Stomach (tissue), 9 donors: ENCODE data around the gene CYB5B. TPM values are rescaled to one million over a fixed set of nuclear protein-coding genes. Genes with fewer than 3 reads are reported as not detected.

Experiments used
- DNase-seq, 2 donors: peaks; one replicate each; pipeline versions ENCODE4 v3.0.0 to v3.0.0-alpha.2; 2013 to 2019
- H3K27ac ChIP-seq, 5 donors: fragments of 200-600 bp in 4 of 5; sonication (generic) in 4 of 5; one replicate each; pipeline ENCODE4 v1.5.1; 2013 to 2019; ENCODE audit warnings: mild to moderate bottlenecking in 1 of 5, moderate library complexity in 1 of 5
- H3K27me3 ChIP-seq, 3 donors: fragments of 200-600 bp; sonication (generic); one replicate each; pipeline ENCODE4 v1.5.1; 2017 to 2019; ENCODE audit warnings: mixed run types in 1 of 3
- H3K36me3 ChIP-seq, 4 donors: fragments of 200-600 bp; sonication (generic); 1 replicate in 3 of 4; 2 replicates in 1 of 4; pipeline ENCODE4 v1.5.1; 2016 to 2019
- H3K4me1 ChIP-seq, 4 donors: fragments of 200-600 bp; sonication (generic); one replicate each; pipeline ENCODE4 v1.5.1; 2016 to 2019
- H3K4me3 ChIP-seq, 4 donors: fragments of 200-600 bp; sonication (generic) in 3 of 4; one replicate each; pipeline ENCODE4 v1.5.1; 2016 to 2019; ENCODE audit warnings: mild to moderate bottlenecking in 1 of 4
- H3K9me3 ChIP-seq, 4 donors: fragments of 200-600 bp; sonication (generic); one replicate each; pipeline ENCODE4 v1.5.1; 2016 to 2019
- EP300 ChIP-seq: sonication (generic); formaldehyde crosslinking; IDR thresholded peaks from one replicate; pipeline ENCODE4 v1.6.1; 2017; ENCODE audit warnings: antibody characterized with exemption
- POLR2A ChIP-seq, 4 donors: fragments of 450-650 bp; IDR thresholded peaks; one replicate each; pipeline ENCODE4 v1.6.1; 2016; ENCODE audit warnings: antibody characterized with exemption in 4 of 4, control low read depth in 2 of 4, mild to moderate bottlenecking in 1 of 4, moderate library complexity in 1 of 4
- POLR2AphosphoS5 ChIP-seq, 3 donors: sonication (generic); formaldehyde crosslinking; IDR thresholded peaks; one replicate each; pipeline ENCODE4 v1.6.1; 2016; ENCODE audit warnings: antibody characterized with exemption in 3 of 3
- WGBS, 5 donors: extraction: QIAGEN DNeasy Blood & Tissue Kit in 3 of 5; methylation state at CpG; one replicate each; pipeline versions ENCODE4 v1.1.5 to v1.1.7; 2013 to 2018; 5-methylcytosine and 5-hydroxymethylcytosine counted together
- intact Hi-C: fragments of 100-400 bp; cut with DNase I; formaldehyde crosslinking; loops from one replicate; pipeline ENCODE4 v1.15.1; 2023; ENCODE audit warnings: low total_unique reads
- polyA plus RNA-seq, 3 donors: library from polyadenylated mRNA; stranded (reverse); fragments of 200-250 nt; gene quantifications; one replicate each; pipeline ENCODE4 v1.2.3, GENCODE V29; 2013
- total RNA-seq, 5 donors: library from RNA; depleted of rRNA; stranded (reverse); fragments of >200 nt; gene quantifications; one replicate each; pipeline versions ENCODE4 v1.1.0 to v1.2.3, GENCODE V29; 2014 to 2016
- TF ChIP-seq, protein P1 (sequence below), 7 experiments: fragments of 450-650 bp in 4 of 7; fragments of 200-600 bp in 3 of 7; sonication (generic) in 3 of 7; IDR thresholded peaks; one replicate each; pipeline ENCODE4 v1.5.1; 2016 to 2019; ENCODE audit warnings: antibody characterized with exemption in 7 of 7, control low read depth in 2 of 7, mild to moderate bottlenecking in 1 of 7
- donor health status: healthy with polysubstance abuse.
- donor health status: Bipolar disorder and iron deficiency.
- donor health status: healthy.

CYB5B gene
- total and polyA plus RNA-seq, 8 donors, result 9.3 to 76.3 (median 49.8) TPM

- Histone ChIP-seq H3K36me3 (no peaks in the 10 kb centered on the region), H3K27me3 (no peaks in the 10 kb centered on the region), H3K27ac (peak overlapping the region; percentile 69 to 83 (median 75)), H3K4me1 (peaks cover 11 to 23% (median 15%) of the 10 kb centered on the region in 4 donors), H3K9me3 (no peaks in the 10 kb centered on the region), H3K4me3 (peak overlapping the region in 1 of 4 donors; percentile 1)
- 18 to 47% (median 28%) methylated on average over 10 to 12 of the region's 12 CpGs for whole genome bisulfite sequencing, 5 donors
- peak; percentile 42 to 70 (median 56) for TF ChIP-seq POLR2AphosphoS5 (IDR thresholded peaks at IDR 0.05)
- TF ChIP-seq, protein P1, sequence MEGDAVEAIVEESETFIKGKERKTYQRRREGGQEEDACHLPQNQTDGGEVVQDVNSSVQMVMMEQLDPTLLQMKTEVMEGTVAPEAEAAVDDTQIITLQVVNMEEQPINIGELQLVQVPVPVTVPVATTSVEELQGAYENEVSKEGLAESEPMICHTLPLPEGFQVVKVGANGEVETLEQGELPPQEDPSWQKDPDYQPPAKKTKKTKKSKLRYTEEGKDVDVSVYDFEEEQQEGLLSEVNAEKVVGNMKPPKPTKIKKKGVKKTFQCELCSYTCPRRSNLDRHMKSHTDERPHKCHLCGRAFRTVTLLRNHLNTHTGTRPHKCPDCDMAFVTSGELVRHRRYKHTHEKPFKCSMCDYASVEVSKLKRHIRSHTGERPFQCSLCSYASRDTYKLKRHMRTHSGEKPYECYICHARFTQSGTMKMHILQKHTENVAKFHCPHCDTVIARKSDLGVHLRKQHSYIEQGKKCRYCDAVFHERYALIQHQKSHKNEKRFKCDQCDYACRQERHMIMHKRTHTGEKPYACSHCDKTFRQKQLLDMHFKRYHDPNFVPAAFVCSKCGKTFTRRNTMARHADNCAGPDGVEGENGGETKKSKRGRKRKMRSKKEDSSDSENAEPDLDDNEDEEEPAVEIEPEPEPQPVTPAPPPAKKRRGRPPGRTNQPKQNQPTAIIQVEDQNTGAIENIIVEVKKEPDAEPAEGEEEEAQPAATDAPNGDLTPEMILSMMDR (IDR thresholded peaks at IDR 0.05), result no peak
- peak; percentile 71 to 91 for DNase-seq
- intact Hi-C loops, result no loop called here
Observed at GRCh38 chr16:69481901-69482341, 57.5 kb downstream of the CYB5B start.

GRCh38 chr16:69482410-69482991, 58.1 kb downstream of the CYB5B start:
- Histone ChIP-seq H3K27ac (peak overlapping the region; percentile 69 to 83 (median 75)), H3K9me3 (no peaks in the 10 kb centered on the region), H3K36me3 (no peaks in the 10 kb centered on the region), H3K4me1 (peaks cover 11 to 17% (median 15%) of the 10 kb centered on the region in 4 donors), H3K27me3 (no peaks in the 10 kb centered on the region), H3K4me3 (peak overlapping the region in 3 of 4 donors; percentile 1 to 12 (median 2))
- DNase-seq, result peak; percentile 37 to 70
- intact Hi-C loops, result no loop called here
- WGBS, 5 donors, result 41 to 65% (median 48%) methylated on average over 10 of the region's 10 CpGs
- TF ChIP-seq, protein P1 (IDR thresholded peaks at IDR 0.05), result no peak
- TF ChIP-seq POLR2AphosphoS5 (IDR thresholded peaks at IDR 0.05), result peak in 1 of 3 donors; percentile 6
- TF ChIP-seq EP300, result no peak

DNA sequence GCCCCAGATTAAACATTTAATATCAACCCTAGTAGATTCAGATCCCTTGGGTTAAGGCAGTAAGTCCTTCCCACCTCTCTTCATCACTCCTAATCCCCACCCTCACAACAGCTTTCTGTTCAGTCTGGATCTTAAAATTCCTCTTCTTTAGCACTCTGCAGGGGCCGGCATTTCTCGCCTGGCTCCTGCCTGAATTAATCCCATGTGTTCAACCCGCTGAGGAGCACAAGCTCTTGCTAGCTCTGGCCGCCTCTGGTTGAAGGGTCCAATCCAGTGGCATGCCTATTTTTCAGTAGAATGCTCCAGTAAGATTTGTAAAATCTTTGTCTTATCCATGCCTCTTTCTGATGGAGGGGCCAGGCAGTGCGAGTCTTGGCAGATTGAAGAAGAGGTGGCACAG, 59.2 kb downstream of the CYB5B start:
- no peak for TF ChIP-seq POLR2A (IDR thresholded peaks at IDR 0.05)
- TF ChIP-seq POLR2AphosphoS5 (IDR thresholded peaks at IDR 0.05), result no peak
- TF ChIP-seq EP300, result no peak
- TF ChIP-seq, protein P1 (IDR thresholded peaks at IDR 0.05), result no peak
- H3K27me3 ChIP-seq, result no peaks in the 10 kb centered on the region
- H3K36me3 ChIP-seq, result no peaks in the 10 kb centered on the region
- no peak overlapping the region for H3K4me3 ChIP-seq
- DNase-seq, result no peak
- peaks cover 11 to 16% (median 13%) of the 10 kb centered on the region in 4 donors for H3K4me1 ChIP-seq
- intact Hi-C loops, result no loop called here
- H3K9me3 ChIP-seq, result no peaks in the 10 kb centered on the region
- 83 to 98% (median 89%) methylated on average over 5 of the region's 5 CpGs for WGBS, 5 donors
- no peak overlapping the region for H3K27ac ChIP-seq

DNA sequence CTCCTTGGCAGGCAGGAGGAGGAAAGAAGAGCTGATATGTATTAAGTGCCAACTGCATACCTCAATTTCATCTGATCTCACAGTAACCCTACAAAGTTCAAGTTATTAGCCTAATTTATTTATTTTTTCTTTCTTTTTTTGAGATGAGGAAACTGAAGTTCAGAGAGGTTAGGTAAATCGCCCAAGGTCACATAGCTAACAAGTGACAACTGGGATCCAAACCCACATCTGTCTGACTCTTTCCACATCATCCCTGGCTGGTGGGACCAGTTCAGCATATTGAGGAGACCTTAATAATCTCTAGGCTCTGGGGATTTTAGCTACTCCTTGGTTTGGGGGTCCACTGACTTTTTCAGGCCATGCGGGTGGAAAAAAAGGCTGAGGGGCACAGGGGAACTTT, 60.9 kb downstream of the CYB5B start:
- TF ChIP-seq EP300 (no peak), POLR2A (IDR thresholded peaks at IDR 0.05) (no peak), POLR2AphosphoS5 (IDR thresholded peaks at IDR 0.05) (no peak)
- TF ChIP-seq, protein P1 (IDR thresholded peaks at IDR 0.05), result no peak
- no peaks in the 10 kb centered on the region for H3K27me3 ChIP-seq
- no peak overlapping the region for H3K4me3 ChIP-seq
- no peaks in the 10 kb centered on the region for H3K9me3 ChIP-seq
- H3K36me3 ChIP-seq, result no peaks in the 10 kb centered on the region
- intact Hi-C loops, result no loop called here
- H3K27ac ChIP-seq, result no peak overlapping the region
- no peak for DNase-seq
- H3K4me1 ChIP-seq, result peaks cover 11 to 16% (median 13%) of the 10 kb centered on the region in 4 donors
- WGBS, 5 donors, result 92 to 98% (median 96%) methylated on average over 2 of the region's 2 CpGs
